Right kidney (tissue), 1 donor: ENCODE results near the gene ZNF607.

ENCODE experiments used
- DNase-seq: peaks from one replicate; pipeline ENCODE4 v3.0.0-alpha.2; 2016

The ZNF607 gene

DNA sequence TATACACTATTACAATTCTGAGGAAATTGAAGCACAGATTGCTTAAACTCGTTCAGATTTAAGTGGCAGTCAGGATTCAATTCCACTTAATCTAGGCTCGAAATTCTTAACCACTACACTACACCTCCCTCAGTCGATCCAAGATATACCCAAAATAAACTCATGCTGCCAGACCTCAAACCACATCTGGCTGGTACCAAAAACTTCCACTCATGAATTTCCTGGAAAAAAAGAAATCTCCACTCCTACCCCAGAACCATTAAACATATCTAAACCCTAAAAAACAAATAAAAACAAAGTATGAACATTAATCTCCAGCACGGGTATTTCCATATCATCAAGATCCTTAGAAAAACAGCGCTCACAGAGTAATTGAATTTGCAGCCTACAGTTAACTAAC, 65.4 kb downstream of the ZNF607 start:
- DNase-seq = no peak
